Prostate gland (tissue), 2 donors: ENCODE measurements around the gene RGS19.

Experiments
- CTCF ChIP-seq, 4 experiments: fragments of 200-600 bp in 2 of 4; fragments of 450-650 bp in 2 of 4; sonication (generic) in 2 of 4; IDR thresholded peaks; 1 replicate in 3 of 4; 2 replicates in 1 of 4; pipeline ENCODE4 v1.5.1; 2016 to 2019; ENCODE audit warnings: antibody characterized with exemption in 4 of 4, mild to moderate bottlenecking in 2 of 4, moderate library complexity in 2 of 4
- POLR2A ChIP-seq: fragments of 450-650 bp; IDR thresholded peaks from one replicate; pipeline ENCODE4 v1.6.1; 2016; ENCODE audit warnings: antibody characterized with exemption, mild to moderate bottlenecking
- POLR2AphosphoS5 ChIP-seq: sonication (generic); formaldehyde crosslinking; IDR thresholded peaks from one replicate; pipeline ENCODE4 v1.6.1; 2017; ENCODE audit warnings: antibody characterized with exemption

- TF ChIP-seq CTCF (IDR thresholded peaks at IDR 0.05) (no peak), POLR2AphosphoS5 (no peak), POLR2A (no peak)
Measured at GRCh38 chr20:64106981-64107735, 27.8 kb upstream of the RGS19 start, which contains the start of gene NPBWR2.
